HG03159 (cell line): ENCODE data around the gene LARP4B.

Experiments used
- ATAC-seq: cut with Tn5 transposase; IDR thresholded peaks from one replicate; pipeline ENCODE4 v1.9.1; 2021; ENCODE audit warnings: mild to moderate bottlenecking, moderate library complexity; ENCODE audit not compliant: unreplicated experiment

Gene LARP4B

DNA sequence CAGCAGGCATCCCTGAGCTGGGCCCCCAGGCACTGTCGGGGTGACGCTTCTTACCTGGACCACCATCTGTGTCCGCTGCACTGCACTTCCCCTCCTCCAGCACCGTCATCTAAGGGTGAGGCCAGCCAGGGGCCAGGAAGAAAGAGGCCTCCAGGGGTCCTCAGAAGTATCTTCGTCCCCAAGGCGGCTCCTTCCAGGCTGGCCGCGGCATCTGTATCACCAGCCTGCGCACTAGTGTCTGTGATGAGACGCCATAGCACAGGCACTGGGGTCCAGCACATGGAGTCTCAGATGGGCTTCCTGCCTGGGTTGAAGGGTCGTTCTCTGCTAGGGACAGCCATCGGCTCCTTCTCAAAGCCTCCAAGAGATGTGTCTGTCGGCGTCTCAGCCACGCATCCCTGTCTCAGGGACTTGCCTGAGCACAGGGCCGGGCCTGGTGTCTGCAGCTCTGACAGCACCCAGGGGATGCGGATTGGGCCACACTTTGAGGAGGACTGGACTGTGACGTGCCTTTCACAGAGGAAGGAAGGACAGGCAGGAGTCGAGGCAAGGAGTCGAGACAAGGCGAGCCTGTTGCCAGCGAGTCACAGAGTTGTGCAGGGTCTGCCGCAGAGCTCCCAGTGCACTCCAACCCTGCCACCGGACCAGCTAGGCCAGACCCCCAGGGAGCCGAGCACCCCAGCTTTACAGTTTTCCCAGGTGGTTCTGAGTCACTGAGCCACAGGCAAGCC lies 140.5 kb downstream of the LARP4B start:
- no peak for ATAC-seq

DNA sequence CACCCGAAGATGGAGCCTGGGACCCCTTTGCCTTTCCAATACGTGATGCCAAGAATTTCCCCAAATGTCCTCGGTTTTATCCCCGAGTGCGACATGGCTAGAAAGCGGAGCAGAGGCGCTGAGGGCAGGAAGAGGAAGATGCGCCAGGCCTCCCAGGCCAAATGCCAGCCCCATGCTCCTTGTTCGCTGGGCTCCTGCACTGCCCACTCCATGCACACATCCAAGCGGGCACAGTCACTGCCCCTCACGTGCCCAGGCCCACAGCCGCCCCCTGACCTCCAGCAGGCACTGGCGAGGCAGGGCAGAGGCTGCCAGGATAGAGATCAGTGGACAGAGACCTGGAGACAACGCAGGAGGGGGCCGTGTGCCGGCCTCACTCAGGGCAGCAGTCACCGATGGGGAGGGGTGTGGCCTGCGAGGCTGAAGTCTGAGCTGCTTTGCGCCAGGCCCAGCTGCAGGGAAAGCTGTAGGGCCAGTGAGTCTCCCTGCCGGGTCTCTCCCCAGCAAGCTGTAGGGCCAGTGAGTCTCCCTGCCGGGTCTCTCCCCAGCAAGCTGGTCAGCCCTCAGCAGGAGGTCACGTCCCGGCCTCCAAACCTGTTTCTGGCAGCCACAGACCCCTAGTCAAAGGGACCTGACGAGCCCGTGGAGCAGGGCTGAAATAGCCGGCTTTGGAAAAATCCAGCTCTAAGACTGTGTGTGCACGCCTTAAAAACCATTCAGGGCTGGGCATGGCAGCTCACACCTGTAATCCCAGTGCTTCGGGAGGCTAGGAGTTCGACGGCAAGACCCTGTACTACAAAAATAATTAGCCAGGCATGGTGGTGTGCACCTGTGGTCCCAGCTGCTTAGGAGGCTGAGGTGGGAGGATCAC lies 141.4 kb downstream of the LARP4B start:
- no peak for ATAC-seq

- no peak for ATAC-seq
Measured at GRCh38 chr10:788796-789748, 142.4 kb downstream of the LARP4B start.

GRCh38 chr10:787933-788651 lies 143.4 kb downstream of the LARP4B start:
- no peak for ATAC-seq

GRCh38 chr10:786633-787474 lies 144.7 kb downstream of the LARP4B start:
- ATAC-seq: no peak

DNA sequence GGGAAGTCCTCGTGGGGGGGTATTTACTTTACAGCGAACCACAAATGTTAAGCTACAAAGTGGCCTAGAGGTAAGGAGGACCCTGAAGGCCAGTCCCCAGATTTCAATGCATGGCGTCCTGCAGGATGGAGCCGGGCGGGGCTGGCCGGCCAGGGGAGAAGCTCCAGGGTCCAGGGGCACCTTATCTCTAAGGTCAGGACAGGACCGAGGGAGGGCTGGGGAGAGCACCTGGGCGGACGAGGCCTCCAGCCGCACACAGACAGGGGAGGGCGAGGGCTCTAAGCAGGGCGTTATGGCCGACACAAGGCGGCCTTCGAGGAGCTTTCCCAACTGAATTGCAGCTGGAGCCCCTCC lies 145.7 kb downstream of the LARP4B start:
- ATAC-seq: no peak

DNA sequence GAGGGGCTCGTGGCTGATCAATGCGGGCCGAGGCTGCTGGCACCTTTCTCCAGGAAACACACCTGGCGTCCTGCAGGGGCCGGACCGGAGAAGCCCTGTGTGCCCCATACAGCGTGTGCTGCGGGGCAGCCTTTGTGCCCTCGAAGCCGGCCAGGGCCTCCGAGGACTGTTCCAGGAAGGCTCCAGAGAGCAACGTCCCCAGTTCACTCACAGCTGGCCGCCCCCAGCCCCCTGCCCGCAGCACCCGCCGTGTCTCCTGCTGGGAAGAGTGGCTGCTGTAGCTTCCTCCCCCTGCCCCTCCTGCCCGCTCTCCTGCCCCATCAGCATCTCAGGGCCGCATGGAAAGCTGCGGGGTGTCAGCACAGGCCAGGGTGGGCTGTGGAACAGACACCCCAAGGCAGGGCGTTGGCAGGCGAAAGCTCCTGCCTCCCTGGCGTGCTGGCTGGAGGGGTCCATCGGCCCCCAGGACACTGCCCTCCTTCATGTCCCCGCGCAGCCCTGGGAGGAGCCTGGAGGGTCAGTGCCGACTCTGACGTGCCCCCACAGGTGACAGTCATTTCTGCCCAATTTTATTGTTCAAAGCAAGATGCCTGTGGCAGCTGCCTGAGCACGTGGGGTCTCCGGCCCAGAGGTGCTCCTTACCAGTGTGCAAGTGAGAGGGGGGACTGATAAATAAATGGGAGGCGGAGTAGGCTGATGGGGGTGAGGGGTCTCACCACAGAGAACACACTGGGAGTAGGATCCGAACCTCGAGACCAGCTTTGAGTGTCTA lies 146.2 kb downstream of the LARP4B start:
- no peak for ATAC-seq

- no peak for ATAC-seq
Measured at GRCh38 chr10:784403-785088, 147.0 kb downstream of the LARP4B start.

- ATAC-seq: no peak
Measured at GRCh38 chr10:782751-783648, 148.5 kb downstream of the LARP4B start.

- ATAC-seq: no peak
Measured at GRCh38 chr10:780536-781524, 150.7 kb downstream of the LARP4B start.

- ATAC-seq: no peak
Measured at GRCh38 chr10:778626-779330, 152.7 kb downstream of the LARP4B start.

DNA sequence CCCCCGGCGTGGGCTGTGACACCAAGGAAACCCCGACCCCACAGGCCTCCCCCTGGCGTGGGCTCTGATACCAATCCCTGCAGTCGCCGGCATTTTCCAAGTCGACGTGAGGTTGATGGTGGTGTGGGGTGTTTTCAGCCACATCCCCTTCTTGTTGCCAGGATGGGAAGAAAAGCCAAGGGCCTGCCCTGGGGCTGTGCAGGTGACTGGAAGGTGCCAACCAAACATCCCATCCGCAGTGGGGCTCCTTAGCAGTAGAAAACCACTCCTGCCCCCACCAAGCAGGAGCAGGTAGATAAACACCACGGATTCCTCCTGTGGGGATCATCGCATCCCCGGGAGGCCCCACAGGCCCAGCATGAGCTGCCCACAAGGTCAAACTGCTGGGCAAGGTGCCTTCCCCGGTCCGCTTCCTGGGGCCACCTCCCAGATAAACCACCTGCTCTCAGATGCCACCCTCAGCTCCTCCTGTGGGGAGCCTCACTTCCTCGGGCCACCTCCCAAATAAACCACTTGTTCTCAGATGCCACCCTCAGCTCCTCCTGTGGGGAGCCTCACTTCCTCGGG lies 153.5 kb downstream of the LARP4B start:
- ATAC-seq: no peak

GRCh38 chr10:776772-777171 lies 154.7 kb downstream of the LARP4B start:
- ATAC-seq: no peak

GRCh38 chr10:775245-776075 lies 156.0 kb downstream of the LARP4B start:
- ATAC-seq: no peak
